ENCODE measurements around the gene BTF3. TPM values are rescaled to one million over a fixed set of nuclear protein-coding genes. Genes with fewer than 3 reads are reported as not detected.
"Not testable (repeated sequence)": the region's sequence is repeated elsewhere in the genome, so short reads cannot be mapped to it uniquely, and the experiment has no call there.

The BTF3 gene
- total RNA-seq: 1,000 to 10,000 TPM; 1,003 to 1,035 TPM

- CTCF ChIA-PET: interaction anchor here (0.8 to 1.9 kb wide), 2 partner anchors 47 to 283 kb away, joined by 3 to 5 read pairs; no protein-coding TSS in a partner anchor
- POLR2A ChIA-PET: interaction anchor here (1.4 kb wide), 1 partner anchor 67 kb away, joined by 4 read pairs; the partner anchor contains the start of genes ANKRA2 and UTP15
These were observed at the start of gene BTF3 for GRCh38 chr5:73498057-73498992. Gene BTF3 (plus strand): TSS chr5:73498442. CDS start chr5:73498668, 226 bp downstream.

- ChIA-PET POLR2A (no interaction called here), CTCF (interaction anchor here (0.8 kb wide), 1 partner anchor 10 kb away, joined by 3 read pairs; no protein-coding TSS in a partner anchor)
These were observed 49.6 kb upstream of the BTF3 start, which contains the start of gene FOXD1 for GRCh38 chr5:73448463-73449136. Gene FOXD1 (minus strand): TSS chr5:73448777. CDS start chr5:73448362, 415 bp downstream.

- ChIA-PET CTCF (interaction anchor here (2.1 to 2.6 kb wide), 2 partner anchors 23 to 234 kb away, joined by 6 to 11 read pairs; no protein-coding TSS in a partner anchor), POLR2A (no interaction called here)
These were observed 48.1 kb upstream of the BTF3 start for GRCh38 chr5:73450137-73450536.

- ChIA-PET CTCF (interaction anchor here (0.9 to 2.6 kb wide), 15 partner anchors 10 to 533 kb away, joined by 3 to 11 read pairs (median 4); partner anchors contain the start of gene BTF3), POLR2A (no interaction called here)
These were observed 47.5 kb upstream of the BTF3 start for GRCh38 chr5:73450672-73451223.

- CTCF ChIA-PET: interaction anchor here (0.6 to 2.6 kb wide), 17 partner anchors 9 to 534 kb away, joined by 3 to 11 read pairs (median 4); partner anchors contain the start of gene BTF3
- POLR2A ChIA-PET: no interaction called here
These were observed 46.8 kb upstream of the BTF3 start for GRCh38 chr5:73451224-73452130.

- ChIA-PET CTCF (interaction anchor here (2.6 kb wide), 1 partner anchor 26 kb away, joined by 6 read pairs; no protein-coding TSS in a partner anchor), POLR2A (no interaction called here)
These were observed 46.0 kb upstream of the BTF3 start for GRCh38 chr5:73452215-73452614.

GRCh38 chr5:73454379-73455036, 43.7 kb upstream of the BTF3 start:
- ChIA-PET POLR2A (no interaction called here), CTCF (interaction anchor here (0.8 to 1.5 kb wide), 6 partner anchors 10 to 90 kb away, joined by 3 to 4 read pairs (median 3); no protein-coding TSS in a partner anchor)

- CTCF ChIA-PET, POLR2A ChIA-PET: not testable (repeated sequence)
These were observed 41.8 kb upstream of the BTF3 start for GRCh38 chr5:73456462-73456861.

- CTCF ChIA-PET: no interaction called here
- POLR2A ChIA-PET: interaction anchor here (0.6 kb wide), 1 partner anchor 1008 kb away, joined by 4 read pairs; no protein-coding TSS in a partner anchor
These were observed 38.9 kb upstream of the BTF3 start for GRCh38 chr5:73459366-73459765.

- CTCF ChIA-PET: interaction anchor here (1.2 kb wide), 1 partner anchor 9 kb away, joined by 4 read pairs; no protein-coding TSS in a partner anchor
- POLR2A ChIA-PET: no interaction called here
These were observed 38.1 kb upstream of the BTF3 start for GRCh38 chr5:73460133-73460532.

GRCh38 chr5:73464016-73464745, 34.1 kb upstream of the BTF3 start:
- ChIA-PET POLR2A (no interaction called here), CTCF (interaction anchor here (0.6 to 0.9 kb wide), 2 partner anchors 9 to 74 kb away, joined by 3 to 4 read pairs; no protein-coding TSS in a partner anchor)

GRCh38 chr5:73468638-73469037, 29.6 kb upstream of the BTF3 start:
- POLR2A ChIA-PET: not testable (repeated sequence)
- CTCF ChIA-PET: interaction anchor here (1.4 kb wide), 1 partner anchor 14 kb away, joined by 3 read pairs; no protein-coding TSS in a partner anchor

GRCh38 chr5:73469878-73470277, 28.4 kb upstream of the BTF3 start:
- CTCF ChIA-PET: no interaction called here
- POLR2A ChIA-PET: no interaction called here

GRCh38 chr5:73471654-73472053, 26.6 kb upstream of the BTF3 start:
- CTCF ChIA-PET: no interaction called here
- POLR2A ChIA-PET: no interaction called here

GRCh38 chr5:73472116-73472515, 26.1 kb upstream of the BTF3 start:
- ChIA-PET CTCF (no interaction called here), POLR2A (no interaction called here)

- ChIA-PET POLR2A (no interaction called here), CTCF (interaction anchor here (0.6 kb wide), 1 partner anchor 26 kb away, joined by 3 read pairs; no protein-coding TSS in a partner anchor)
These were observed 17.7 kb upstream of the BTF3 start for GRCh38 chr5:73480500-73480899.

GRCh38 chr5:73482383-73483136, 15.7 kb upstream of the BTF3 start:
- ChIA-PET POLR2A (no interaction called here), CTCF (no interaction called here)

All from activated CD8-positive, alpha-beta memory T cell treated with anti-CD3 and anti-CD28 coated beads for 36 hours (primary cell).